GM12873 (cell line): ENCODE data around the gene CYYR1.

ENCODE experiments used
- CTCF ChIP-seq: IDR thresholded peaks from 2 replicates; pipeline ENCODE4 v1.5.1; 2012; ENCODE audit warnings: low read depth, mild to moderate bottlenecking, moderate library complexity, low read length, control low read depth; ENCODE audit not compliant: insufficient read depth; ENCODE audit errors: missing control alignments

Gene CYYR1

GRCh38 chr21:26572702-26573381 is at the start of gene CYYR1:
Gene CYYR1 (minus strand): TSS chr21:26573286. CDS start chr21:26572940, 346 bp downstream.
- TF ChIP-seq CTCF: no peak

- no peak for TF ChIP-seq CTCF
These were observed 44.1 kb upstream of the CYYR1 start for GRCh38 chr21:26617176-26617575.

GRCh38 chr21:26614251-26614650 is 41.2 kb upstream of the CYYR1 start:
- TF ChIP-seq CTCF: no peak

- TF ChIP-seq CTCF: no peak
These were observed 26.2 kb upstream of the CYYR1 start for GRCh38 chr21:26599261-26599660.

GRCh38 chr21:26597981-26598380 is 24.9 kb upstream of the CYYR1 start:
- TF ChIP-seq CTCF: no peak

- no peak for TF ChIP-seq CTCF
These were observed 23.9 kb upstream of the CYYR1 start for GRCh38 chr21:26597031-26597430.

GRCh38 chr21:26595971-26596370 is 22.9 kb upstream of the CYYR1 start:
- TF ChIP-seq CTCF: no peak
